RCC 7860 (cell line): ENCODE measurements around the gene KCNG2.

Experiments used
- DNase-seq: peaks from one replicate; pipeline ENCODE4 v3.0.0-alpha.2; 2015; ENCODE audit warnings: low spot score
- FAIRE-seq: peaks from 2 replicates; lab custom pipeline; 2012; peaks lifted over from hg19 to GRCh38; lab: Jason Lieb, UNC

KCNG2 gene

DNA sequence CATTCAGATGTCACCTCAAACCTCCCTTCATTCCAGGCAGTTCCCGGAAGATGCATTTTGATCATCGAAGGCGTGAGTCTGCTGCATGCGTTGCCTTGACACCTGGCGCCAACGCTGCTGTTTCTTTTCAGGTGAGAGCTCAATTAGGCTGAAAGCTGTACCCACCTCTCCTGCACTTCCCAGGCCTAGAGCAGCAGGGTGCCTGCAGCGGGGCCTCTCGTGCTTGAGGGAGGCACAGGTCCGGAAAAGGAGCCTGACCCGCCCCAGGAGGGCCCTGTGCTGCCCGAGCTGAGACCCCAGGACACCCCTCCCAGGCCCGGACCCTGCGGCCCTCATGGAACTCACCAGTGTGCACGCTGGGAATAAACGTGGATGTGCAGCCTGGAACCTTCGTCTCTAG lies 31.4 kb upstream of the KCNG2 start:
- DNase-seq, result no peak
- no peak for FAIRE-seq

DNA sequence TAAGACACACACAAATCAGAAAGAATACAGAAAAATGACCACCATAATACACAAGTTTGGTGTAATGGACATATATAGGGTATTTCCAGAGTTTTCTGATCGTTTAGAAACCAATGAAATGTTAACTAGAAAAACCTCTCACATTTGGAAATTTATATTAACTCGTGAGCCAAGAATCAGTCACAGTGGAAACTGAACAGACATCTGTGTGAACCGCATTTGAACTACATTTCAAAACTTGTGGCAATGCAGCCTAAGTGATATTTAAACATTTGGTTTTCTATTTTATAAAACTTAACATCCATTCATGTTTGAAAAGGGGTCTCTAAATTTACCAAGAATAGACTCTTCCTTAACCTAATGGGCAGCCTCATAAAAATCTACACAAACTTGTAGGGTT lies 29.0 kb upstream of the KCNG2 start:
- no peak for FAIRE-seq
- no peak for DNase-seq

DNA sequence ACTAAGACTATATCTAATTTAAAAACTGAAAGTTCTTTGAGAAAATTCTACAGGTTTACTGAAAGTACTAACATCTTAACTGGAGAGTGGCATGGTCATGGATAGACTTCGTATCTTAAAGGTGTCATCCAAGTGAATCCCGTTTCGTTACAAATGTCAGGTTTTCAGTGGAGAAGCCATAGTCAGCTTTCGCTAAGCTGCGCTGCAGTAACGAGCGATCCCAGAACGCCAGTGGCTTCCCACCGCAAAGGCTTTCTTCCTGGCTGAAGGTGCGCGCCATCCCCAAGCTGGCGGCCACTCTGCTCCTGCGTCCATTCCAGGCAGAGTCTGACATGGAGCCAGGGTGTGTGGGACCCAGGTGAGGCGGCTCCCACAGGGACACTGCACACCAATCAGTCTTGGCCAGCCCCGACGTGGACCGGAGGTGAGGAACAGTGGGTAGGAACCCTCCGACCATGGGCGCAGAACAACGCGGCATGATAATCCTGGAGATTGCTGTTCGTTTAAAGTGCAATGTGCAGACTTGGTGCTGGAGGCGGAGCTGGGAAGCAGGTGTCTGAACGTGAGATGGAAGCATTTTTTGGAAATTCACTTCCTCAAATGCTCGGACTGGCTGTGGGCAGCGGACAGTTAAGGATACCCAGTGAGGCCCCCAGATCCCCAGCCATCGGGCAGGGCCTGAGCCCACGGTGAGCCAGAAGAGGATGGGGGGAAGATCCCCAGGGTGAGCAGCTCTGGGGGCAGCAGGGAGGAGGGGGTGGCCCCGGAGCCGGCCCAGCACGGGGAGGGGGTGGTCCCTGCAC lies 27.8 kb upstream of the KCNG2 start:
- no peak for FAIRE-seq

DNA sequence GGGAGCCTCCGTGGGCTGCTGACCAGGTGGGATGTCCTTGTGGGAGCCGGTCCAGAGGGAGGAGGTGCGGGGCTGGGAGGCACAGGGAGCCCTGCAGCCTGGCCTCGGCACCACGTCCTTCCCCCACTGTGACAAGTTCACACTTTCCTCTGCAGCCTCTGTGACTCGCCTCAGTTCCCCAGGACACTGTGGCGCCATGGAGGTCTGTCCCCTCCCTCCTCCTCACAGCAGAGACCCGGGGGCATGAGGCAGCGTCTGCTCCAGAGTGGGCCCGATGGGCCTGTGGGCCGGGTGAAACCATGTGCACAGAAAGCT lies 27.3 kb upstream of the KCNG2 start:
- no peak for FAIRE-seq

More for the DNA sequence above, 27.8 kb upstream of the KCNG2 start:
- DNase-seq, result no peak

DNA sequence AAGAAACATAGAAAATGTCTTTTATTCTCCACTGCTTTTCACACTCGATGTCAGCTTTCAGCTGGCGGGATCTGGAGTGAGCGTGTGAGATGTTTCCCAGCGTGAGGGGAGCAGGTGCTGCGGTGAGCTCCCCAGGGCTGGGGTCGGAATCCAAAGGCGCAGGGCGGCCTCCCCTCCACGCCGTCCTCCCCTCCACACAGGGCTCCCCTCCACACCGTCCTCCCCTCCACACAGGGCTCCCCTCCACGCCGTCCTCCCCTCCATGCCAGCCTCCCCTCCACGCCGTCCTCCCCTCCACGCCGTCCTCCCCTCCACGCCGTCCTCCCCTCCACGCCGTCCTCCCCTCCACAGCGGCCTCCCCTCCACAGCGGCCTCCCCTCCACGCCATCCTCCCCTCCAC lies 26.9 kb upstream of the KCNG2 start:
- DNase-seq, result no peak
- FAIRE-seq, result no peak

More for the DNA sequence above, 27.3 kb upstream of the KCNG2 start:
- DNase-seq, result no peak

DNA sequence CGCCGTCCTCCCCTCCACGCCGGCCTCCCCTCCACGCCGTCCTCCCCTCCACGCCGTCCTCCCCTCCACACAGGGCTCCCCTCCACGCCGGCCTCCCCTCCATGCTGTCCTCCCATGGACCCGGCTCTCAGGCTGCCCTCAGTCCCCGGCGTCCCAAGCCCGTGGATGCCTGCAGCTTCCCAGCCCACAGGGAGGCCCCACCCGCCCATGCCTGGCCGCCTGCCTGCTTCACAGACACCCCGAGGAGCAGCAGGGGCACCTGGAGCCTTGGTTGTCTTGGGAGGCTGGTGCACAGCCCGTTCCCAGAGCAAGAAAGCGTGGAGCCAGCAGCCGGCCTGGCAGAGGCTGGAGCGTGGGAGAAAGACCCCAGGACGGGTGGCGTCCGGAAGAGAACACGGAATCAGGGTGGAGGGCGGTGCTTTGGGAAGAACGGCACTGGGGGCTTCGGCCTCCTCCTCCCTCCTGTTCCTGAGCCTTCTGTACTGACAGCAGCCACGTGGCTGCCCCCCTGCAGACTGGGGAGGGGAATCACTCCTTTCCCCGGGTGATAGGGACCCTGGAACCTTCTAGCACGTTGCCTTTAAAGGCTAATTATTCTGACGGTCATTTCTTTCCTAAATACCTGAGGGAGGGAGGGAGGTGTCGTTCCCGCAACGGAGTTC lies 26.2 kb upstream of the KCNG2 start:
- FAIRE-seq (no peak), DNase-seq (no peak)

DNA sequence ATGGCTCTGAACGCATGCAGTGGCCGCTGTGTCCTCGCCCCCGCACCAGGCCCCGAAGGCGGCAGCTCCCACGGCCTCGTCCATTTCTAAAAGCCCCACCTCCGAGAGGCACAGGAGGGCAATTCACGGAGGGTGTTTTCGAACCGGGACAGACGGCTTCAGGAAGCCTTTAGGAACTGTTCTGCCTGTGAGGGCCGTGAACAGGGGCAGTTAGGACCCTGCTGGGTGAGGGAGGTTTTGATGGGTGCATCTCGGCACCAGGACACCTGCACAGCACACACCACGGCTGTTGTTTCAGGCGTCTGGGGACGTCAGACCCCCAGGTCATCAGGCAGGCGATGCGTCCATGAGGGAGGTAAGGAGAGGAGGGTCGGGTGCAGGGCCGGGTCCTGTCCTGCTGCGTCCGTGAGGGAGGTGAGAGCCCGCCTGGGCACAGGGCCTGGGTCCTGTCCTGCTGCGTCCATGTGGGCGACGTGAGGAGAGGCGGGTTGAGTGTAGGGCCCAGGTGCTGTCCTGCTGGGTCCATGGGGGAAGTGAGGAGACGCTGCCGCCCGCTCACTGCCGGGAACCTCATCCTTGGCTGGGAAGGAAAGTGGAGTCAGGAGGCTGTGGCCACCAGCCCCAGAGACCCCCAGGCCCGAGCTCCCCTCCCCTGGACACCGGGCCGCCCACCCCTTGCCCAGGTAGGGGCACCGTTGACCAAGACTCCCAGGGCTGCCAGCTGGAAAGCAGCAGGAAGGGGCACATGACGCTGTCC lies 25.5 kb upstream of the KCNG2 start:
- no peak for FAIRE-seq
- DNase-seq, result no peak

DNA sequence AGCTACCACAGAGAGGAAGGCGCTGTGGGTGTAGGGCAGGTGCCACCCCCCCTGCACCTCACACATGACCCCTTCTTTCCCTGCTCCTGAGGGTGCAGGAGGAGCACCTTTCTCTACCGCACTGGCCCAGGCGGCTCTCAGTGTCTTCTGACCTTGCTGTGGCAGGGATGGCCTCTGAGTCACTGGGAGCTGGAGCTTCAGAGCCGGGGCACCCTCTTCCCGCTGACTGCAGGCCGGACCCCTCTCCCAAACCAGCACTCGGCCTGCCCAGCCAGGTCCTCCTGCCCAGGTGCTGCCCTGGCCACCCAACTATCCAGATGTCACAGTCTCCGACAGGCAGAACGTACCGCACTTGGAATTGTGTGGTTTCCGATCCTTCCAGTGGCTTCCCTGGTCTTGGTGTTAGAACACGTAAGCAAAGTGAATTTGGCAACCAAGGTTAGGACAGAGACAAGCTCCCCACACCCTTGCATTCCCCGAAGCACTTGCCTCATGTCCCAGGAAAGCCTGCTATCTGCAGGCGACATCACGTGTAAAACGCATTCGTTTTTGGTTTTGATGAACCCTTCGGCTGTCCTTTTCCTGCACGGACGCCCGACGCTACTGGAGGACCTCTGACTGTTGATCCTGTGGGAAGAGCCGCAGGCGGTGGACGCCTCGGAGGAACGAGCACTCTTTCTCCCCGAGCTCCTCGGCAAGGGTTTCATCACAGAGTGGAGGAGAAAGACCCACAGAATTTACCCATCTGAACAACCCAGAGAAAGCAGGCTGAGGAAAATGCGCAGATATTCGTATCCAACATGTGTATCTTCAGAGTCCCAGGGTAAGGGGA lies 24.7 kb upstream of the KCNG2 start:
- DNase-seq (no peak), FAIRE-seq (no peak)

DNA sequence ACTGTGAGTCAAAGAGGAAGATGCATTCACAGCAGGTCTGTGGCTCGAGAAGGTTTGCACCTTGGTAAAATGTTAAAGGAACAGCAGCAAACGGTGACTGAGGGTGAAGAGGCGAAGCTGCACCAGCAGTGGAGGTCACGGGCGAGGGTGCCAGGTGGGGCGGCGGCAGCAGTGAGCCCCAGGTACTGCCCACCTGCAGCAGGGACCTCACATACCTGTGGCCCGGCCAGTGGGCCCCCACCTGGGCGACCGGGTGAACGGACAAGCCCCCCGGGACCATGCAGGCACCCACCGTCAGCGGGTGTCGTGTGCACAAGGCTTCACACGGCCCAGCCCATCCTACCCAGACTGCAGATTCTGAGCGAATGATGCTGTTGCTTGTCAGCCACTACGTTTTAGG lies 23.6 kb upstream of the KCNG2 start:
- no peak for FAIRE-seq

DNA sequence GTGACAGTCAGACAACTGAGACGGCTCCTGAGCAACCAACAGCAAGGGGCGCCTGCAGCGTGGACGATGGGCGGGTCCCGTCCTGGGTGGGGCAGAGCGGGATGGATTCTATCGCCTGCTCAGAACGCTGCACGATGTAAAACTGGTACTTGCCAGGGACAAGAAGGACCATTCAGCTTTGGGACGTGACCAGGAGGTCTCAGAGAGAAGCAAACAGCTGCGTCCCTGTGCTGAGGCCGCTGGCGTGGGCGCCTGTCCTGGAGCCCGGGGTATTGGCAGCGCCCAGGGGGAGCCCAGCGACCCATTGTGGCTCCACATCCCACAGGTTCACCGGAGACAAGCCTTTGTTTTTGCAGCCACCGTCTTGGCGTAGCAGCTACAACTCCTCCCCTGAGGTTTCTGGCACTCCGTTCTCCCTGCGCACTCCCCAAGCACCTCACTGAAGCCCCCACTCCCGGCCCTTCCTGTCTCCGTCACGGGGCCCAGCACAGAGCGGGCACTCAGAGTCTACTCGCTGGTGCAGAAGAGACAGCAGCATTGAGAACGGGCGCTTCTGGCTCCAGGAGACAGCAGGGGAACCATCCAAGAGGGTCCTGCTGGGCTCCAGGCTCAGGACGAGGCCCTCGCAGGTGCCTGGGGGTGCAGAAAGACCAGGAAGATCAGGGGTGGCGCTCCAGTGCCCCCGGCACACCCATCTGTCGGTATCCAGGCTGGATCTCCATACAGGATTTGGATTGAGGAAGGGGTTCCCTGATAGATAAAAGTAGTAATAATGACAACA lies 22.1 kb upstream of the KCNG2 start:
- no peak for DNase-seq
- FAIRE-seq, result no peak

More for the DNA sequence above, 23.6 kb upstream of the KCNG2 start:
- no peak for DNase-seq

DNA sequence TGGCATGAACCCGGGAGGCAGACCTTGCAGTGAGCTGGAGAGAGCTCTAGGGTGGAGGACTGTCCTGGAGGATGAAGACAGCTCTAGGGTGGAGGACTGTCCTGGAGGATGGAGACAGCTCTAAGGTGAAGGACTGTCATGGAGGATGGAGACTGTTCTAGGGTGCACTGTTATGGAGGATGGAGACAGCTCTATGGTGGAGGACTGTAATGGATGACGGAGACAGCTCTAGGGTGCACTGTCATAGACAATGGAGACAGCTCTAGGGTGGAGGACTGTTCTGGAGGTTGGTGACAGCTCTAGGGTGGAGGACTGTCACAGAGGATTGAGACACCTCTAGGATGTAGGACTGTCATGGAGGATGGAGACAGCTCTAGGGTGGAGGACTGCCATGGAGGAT lies 21.1 kb upstream of the KCNG2 start:
- DNase-seq (no peak), FAIRE-seq (no peak)

DNA sequence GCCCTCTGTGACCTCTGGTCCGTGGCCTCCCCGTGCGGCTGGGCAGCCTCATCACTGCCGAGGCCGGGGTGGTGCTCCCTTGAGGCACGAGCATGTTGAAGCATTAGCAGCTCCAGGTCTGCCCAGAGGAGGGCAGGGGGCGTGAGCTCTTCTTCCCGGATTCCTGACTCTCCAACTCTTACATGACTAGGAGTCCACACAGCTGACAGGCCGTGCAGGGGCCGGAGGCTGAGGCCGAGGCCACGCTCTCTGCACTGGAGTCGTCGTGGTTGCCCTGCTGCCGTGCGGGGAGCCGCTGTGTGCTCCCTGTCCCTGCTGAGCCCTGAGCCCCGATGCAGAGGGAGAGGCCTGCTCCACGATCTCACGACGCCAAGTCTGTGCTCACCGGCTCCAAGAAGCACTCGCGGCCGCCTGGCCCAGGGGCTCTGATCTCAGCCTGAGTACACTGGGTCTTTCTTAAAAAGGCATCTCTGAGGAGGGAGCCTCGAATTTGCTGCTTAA lies 19.4 kb upstream of the KCNG2 start:
- DNase-seq (no peak), FAIRE-seq (no peak)

DNA sequence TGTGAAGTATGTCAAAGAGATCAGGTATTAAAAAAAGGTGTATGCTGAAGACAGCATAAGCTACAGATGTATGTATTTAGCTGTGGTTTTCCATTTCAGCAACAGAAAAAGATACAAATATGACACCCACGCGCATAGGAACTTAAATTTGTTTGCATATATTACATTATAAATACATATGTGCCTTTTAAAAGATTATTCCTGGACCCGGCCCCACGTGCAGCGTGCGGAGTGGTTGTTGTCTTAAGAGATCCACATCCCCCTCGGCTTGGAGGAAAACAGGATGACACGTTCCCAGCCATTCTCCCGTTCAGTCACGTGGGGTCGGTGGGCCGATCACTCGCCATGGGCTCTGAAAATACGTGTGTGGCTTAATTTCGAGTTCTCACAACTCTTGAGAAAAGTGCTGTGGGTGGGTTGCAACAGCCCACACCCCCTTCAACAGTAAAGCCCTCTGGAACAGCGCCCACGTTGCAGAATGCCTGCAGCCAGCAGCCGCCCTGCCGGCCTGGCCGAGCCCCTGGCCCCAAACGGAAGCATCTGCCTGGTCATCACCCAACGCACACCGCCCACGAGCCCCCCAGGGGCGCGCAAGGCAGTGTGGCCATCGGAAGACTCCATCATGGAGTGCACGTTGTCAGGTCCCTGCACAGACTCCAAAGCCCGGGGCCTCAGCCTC lies 18.6 kb upstream of the KCNG2 start:
- DNase-seq, result no peak

DNA sequence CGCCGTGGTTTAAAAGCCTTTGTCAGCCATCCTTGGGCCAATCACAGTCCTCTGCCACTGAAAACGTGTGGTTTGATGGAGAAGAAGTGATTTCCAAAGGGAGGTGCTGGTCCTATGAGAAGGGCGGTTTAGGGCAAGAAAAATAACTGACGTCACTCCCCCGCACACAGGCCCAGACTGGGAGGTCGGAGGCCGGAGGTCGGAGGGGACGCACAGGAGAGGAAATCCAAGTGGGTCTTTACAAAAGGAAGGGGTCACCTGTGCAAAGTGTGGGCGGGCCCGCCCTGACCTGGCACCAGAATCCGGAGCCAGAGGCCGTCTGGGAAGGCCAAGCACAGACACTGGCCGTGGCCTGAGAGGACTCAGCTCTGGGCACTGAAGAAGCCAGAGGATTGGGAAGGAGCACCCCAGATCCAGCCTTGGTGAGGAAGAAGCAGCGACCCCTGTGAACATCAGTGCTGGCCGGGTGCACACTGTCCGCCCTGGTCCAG lies 18.0 kb upstream of the KCNG2 start:
- FAIRE-seq (no peak), DNase-seq (no peak)

More for the DNA sequence above, 18.6 kb upstream of the KCNG2 start:
- FAIRE-seq, result no peak

DNA sequence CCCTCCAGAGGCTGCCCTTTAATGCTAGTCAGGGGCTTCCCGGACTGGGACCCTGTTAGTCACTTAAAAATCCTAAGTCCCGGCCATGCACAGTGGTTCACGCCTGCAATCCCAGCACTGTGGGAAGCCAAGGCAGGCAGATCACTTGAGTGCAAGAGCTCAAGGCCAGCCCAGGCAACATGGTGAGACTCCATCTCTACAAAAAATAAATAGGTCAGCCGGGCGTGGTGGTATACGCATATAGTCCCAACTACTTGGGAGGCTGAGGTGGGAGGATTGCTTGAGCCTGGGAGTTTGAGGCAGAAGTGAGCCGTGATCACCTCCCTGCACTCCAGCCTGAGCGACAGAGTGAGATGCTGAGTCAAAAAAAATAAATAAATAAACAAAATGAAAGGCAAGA lies 17.2 kb upstream of the KCNG2 start:
- FAIRE-seq (no peak), DNase-seq (no peak)

DNA sequence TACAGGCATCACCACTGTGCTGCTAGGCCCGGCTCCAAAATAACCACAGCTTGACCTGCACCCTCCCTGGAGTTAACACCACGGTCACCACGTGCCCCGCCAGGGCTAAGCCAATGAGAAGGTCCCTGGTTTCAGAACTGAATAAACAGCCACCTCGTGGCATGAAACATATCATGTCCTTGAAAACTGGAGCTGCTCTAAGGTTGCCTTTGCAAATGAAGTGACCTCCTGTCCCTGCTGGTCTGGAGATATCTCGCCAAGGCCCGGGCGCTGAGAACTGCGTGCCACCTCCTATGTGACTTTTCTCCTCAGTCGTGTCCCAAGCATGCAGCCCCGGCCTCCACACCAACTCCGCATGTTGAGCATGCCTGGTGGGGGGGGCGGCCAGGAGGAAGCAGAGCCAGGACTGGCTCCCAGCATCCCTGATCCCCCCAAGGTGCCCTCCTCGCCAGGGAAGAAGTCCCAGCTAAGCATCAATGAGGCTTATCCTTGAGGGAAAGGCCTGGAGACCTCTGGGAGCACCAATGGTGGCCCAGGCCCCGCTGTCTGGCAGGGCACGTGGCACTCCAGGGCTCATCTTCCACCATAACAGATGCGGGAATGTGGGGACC lies 16.3 kb upstream of the KCNG2 start:
- FAIRE-seq, result no peak
- no peak for DNase-seq

DNA sequence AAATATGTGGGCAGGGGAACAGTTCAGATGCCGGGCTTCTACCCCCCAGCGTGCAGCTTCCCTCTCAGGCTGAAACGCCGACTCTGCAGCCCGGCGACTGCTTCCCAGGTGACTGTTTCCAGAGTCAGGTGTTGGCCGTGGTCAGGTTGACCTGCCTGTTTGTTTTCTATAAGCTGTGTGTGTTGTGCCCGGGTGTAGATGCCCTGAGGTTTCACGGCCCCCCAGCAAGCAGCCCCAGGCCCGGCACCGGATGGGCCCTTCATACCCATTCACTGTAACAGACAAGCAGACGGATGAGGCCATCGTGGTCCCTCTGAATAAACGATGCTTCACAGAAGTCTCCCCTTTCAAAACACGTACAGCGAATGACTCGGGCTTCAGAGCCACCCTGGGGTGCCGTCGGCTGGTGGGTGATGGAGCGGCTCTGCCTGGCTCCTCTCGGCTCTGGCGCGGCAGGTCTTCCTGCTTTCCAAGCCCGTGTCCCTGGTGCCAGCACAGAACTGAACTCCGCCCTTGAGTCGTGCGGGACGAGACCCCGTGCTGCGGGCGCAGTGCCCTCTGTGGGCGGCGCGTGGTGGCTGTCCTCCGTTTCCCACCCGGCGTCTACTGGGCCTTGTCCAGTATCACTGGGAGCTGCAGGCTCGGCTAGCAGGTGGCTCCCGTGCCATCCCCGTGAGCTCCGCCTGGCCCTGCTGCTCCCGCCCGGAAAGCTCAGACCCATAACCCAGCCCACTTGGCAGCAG lies 15.0 kb upstream of the KCNG2 start:
- DNase-seq (no peak), FAIRE-seq (no peak)
